RWPE1 (cell line): ENCODE data around the gene DVL2.
"Not testable (repeated sequence)": the region's sequence is repeated elsewhere in the genome, so short reads cannot be mapped to it uniquely, and the experiment has no call there.

Experiments
- CTCF ChIA-PET: fragments of 350-600 bp; sonication (Branson Sonifier 250); formaldehyde crosslinking; extraction: SDS; loops from one replicate; lab custom pipeline; 2021; lab: Yijun Ruan, JAX
- POLR2A ChIA-PET: fragments of 400-600 bp; formaldehyde crosslinking; extraction: SDS; loops from one replicate; lab custom pipeline; 2020; ENCODE audit warnings: antibody characterized with exemption; ENCODE audit not compliant: low non-redundant PET; lab: Yijun Ruan, JAX
- DNase-seq: peaks from one replicate; pipeline ENCODE4 v3.0.0; 2012; ENCODE audit warnings: low spot score
- H3K27ac ChIP-seq: fragments of 450-650 bp; 2 replicates; pipeline ENCODE4 v1.5.1; 2017
- CTCF ChIP-seq: fragments of 450-650 bp; conservative IDR thresholded peaks from 2 replicates; pipeline ENCODE4 v1.5.1; 2017; ENCODE audit warnings: low read depth, mild to moderate bottlenecking

Gene DVL2

GRCh38 chr17:7184647-7185046, 49.7 kb downstream of the DVL2 start:
- TF ChIP-seq CTCF: no peak
- ChIA-PET CTCF (no interaction called here), POLR2A (no interaction called here)
- DNase-seq: no peak
- H3K27ac ChIP-seq: peak overlapping the region; percentile 8; the same call in 1 of the 2 replicates

- no peak overlapping the region for H3K27ac ChIP-seq
- ChIA-PET POLR2A (no interaction called here), CTCF (no interaction called here)
- no peak for TF ChIP-seq CTCF
- no peak for DNase-seq
Measured at GRCh38 chr17:7184091-7184488, 50.2 kb downstream of the DVL2 start.

GRCh38 chr17:7183433-7184090, 50.8 kb downstream of the DVL2 start:
- ChIA-PET CTCF (no interaction called here), POLR2A (no interaction called here)
- TF ChIP-seq CTCF: no peak
- no peak for DNase-seq
- no peak overlapping the region for H3K27ac ChIP-seq

GRCh38 chr17:7182101-7182500, 52.2 kb downstream of the DVL2 start:
- CTCF ChIA-PET: interaction anchor here (0.6 kb wide), 1 partner anchor 141 kb away, joined by 3 read pairs; no protein-coding TSS in a partner anchor
- DNase-seq, POLR2A ChIA-PET, H3K27ac ChIP-seq: not testable (repeated sequence)

GRCh38 chr17:7179317-7180254, 54.7 kb downstream of the DVL2 start, which contains the start of gene ASGR1:
TSS of gene ASGR1 (minus strand) at chr17:7179370. CDS start at chr17:7178563, 807 bp downstream.
- CTCF ChIA-PET: no interaction called here
- POLR2A ChIA-PET: no interaction called here

GRCh38 chr17:7178973-7179316, 55.4 kb downstream of the DVL2 start:
- ChIA-PET CTCF (interaction anchor here (0.6 to 2.2 kb wide), 4 partner anchors 14 to 214 kb away, joined by 3 to 16 read pairs (median 5); no protein-coding TSS in a partner anchor), POLR2A (interaction anchor here (0.7 kb wide), 1 partner anchor 1013 kb away, joined by 3 read pairs; no protein-coding TSS in a partner anchor)
- DNase-seq: no peak
- no peak overlapping the region for H3K27ac ChIP-seq
- TF ChIP-seq CTCF: no peak

More at GRCh38 chr17:7179317-7180254, 54.7 kb downstream of the DVL2 start, which contains the start of gene ASGR1:
- H3K27ac ChIP-seq: no peak within 1 kb of the TSS
- TF ChIP-seq CTCF: no peak
- no peak for DNase-seq
